Body of pancreas (tissue), 4 donors: ENCODE measurements around the gene LRRC10.

Experiments
- CTCF ChIP-seq, 7 experiments: fragments of 450-650 bp in 4 of 7; fragments of 200-600 bp in 3 of 7; sonication (generic) in 3 of 7; IDR thresholded peaks; one replicate each; pipeline ENCODE4 v1.5.1; 2016 to 2019; ENCODE audit warnings: antibody characterized with exemption in 7 of 7
- POLR2A ChIP-seq, 3 donors: fragments of 450-650 bp; IDR thresholded peaks; one replicate each; pipeline ENCODE4 v1.6.1; 2016; ENCODE audit warnings: antibody characterized with exemption in 3 of 3, mild to moderate bottlenecking in 2 of 3

- TF ChIP-seq CTCF (IDR thresholded peaks at IDR 0.05) (no peak), POLR2A (IDR thresholded peaks at IDR 0.05) (no peak)
Measured at GRCh38 chr12:69648476-69648875, 37.8 kb upstream of the LRRC10 start.
